SH-SY5Y (cell line): Measurements from ENCODE around the gene PTPN3.

ENCODE experiments used
- GATA2 ChIP-seq: IDR thresholded peaks from 2 replicates; pipeline ENCODE4 v1.6.1; 2011; ENCODE audit warnings: mild to moderate bottlenecking, low read depth, low read length
- GATA3 ChIP-seq: IDR thresholded peaks from 2 replicates; pipeline ENCODE4 v1.6.1; 2011; ENCODE audit warnings: low read depth, mild to moderate bottlenecking, low read length, moderate library complexity

Gene PTPN3

GRCh38 chr9:109387206-109387605 lies 110.9 kb downstream of the PTPN3 start:
- TF ChIP-seq GATA2 (no peak), GATA3 (no peak)

- TF ChIP-seq GATA3 (no peak), GATA2 (no peak)
These were observed 112.6 kb downstream of the PTPN3 start for GRCh38 chr9:109385499-109385898.

GRCh38 chr9:109383947-109384346 lies 114.2 kb downstream of the PTPN3 start:
- TF ChIP-seq GATA2 (no peak), GATA3 (no peak)

GRCh38 chr9:109383356-109383755 lies 114.8 kb downstream of the PTPN3 start:
- TF ChIP-seq GATA3 (no peak), GATA2 (no peak)

GRCh38 chr9:109382585-109382984 lies 115.5 kb downstream of the PTPN3 start:
- TF ChIP-seq GATA3 (no peak), GATA2 (no peak)

GRCh38 chr9:109382182-109382581 lies 115.9 kb downstream of the PTPN3 start:
- TF ChIP-seq GATA3: no peak
- no peak for TF ChIP-seq GATA2

GRCh38 chr9:109381011-109381729 lies 116.9 kb downstream of the PTPN3 start:
- no peak for TF ChIP-seq GATA3
- no peak for TF ChIP-seq GATA2

- TF ChIP-seq GATA2 (no peak), GATA3 (no peak)
These were observed 118.6 kb downstream of the PTPN3 start for GRCh38 chr9:109379513-109379912.

GRCh38 chr9:109378316-109378715 lies 119.8 kb downstream of the PTPN3 start:
- TF ChIP-seq GATA2 (no peak), GATA3 (no peak)

- TF ChIP-seq GATA3 (no peak), GATA2 (no peak)
These were observed 125.9 kb downstream of the PTPN3 start for GRCh38 chr9:109372246-109372645.

- TF ChIP-seq GATA2: no peak
These were observed 126.7 kb downstream of the PTPN3 start for GRCh38 chr9:109371374-109371773.

GRCh38 chr9:109369285-109369684 lies 128.8 kb downstream of the PTPN3 start:
- TF ChIP-seq GATA3 (no peak), GATA2 (no peak)

- no peak for TF ChIP-seq GATA3
- TF ChIP-seq GATA2: no peak
These were observed 137.3 kb downstream of the PTPN3 start for GRCh38 chr9:109360771-109361170.

- TF ChIP-seq GATA2 (no peak), GATA3 (no peak)
These were observed 142.4 kb downstream of the PTPN3 start for GRCh38 chr9:109355564-109356297.

GRCh38 chr9:109354190-109354589 lies 143.9 kb downstream of the PTPN3 start:
- no peak for TF ChIP-seq GATA3
